ENCODE data around the gene PHACTR2.
A peak's percentile ranks its signal among the peaks of the same experiment; 100 is the strongest.
"Not testable (repeated sequence)": the region's sequence is repeated elsewhere in the genome, so short reads cannot be mapped to it uniquely, and the experiment has no call there.

Gene PHACTR2

DNA sequence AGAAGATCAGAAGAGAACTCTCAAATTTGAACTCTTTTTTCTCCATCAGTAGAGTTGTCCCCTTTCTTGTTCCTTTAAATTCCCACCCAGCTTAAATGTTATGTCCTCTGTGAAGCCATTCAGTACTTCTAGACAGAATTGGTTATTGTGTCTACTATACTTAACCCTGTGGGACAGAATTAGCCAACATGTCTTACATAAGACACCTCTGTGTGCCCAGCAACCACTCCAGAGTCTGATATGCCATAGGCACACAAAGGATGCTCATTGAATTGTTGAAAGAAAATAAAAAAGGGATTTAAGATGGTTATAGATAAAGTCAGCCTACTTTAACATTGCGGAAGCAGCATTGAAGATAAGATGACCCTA lies 88.4 kb downstream of the PHACTR2 start:
- DNase-seq (ENCODE audit: low spot score): no peak

GRCh38 chr6:143767433-143767832 lies 89.7 kb downstream of the PHACTR2 start:
- no peak for DNase-seq (ENCODE audit: low spot score)

GRCh38 chr6:143772116-143773086 lies 94.6 kb downstream of the PHACTR2 start:
- peak; percentile 16 for DNase-seq (ENCODE audit: low spot score)

DNA sequence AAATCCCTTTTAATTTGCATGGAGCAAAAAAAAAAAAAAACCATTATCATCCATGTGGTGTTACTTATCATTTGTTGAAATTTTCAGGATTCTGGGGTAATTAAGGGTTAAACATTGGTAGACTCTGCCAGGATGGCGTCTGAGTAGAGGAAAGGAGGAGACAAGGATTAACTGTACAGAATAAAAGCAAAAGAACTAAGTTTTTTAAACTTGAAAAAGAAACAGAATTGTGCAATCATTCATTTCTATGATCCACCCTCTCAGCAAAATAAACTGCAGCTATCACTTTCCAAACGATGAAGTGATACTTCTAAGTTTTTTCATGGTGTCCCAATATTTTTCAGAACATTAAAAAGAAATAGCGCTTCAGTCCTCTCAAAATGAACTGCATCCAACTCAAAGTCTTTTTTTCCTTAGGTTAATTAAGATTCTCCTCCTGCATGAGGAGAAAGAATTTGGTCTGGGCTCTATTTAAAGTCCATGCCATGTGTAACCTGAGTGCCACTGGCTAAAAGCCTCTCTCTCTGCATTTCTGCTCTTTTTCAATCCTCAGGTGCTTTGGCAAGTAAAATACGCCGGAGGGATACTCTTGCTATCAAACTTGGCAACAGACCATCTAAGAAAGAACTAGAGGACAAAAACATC lies 95.9 kb downstream of the PHACTR2 start:
- DNase-seq (ENCODE audit: low spot score): no peak

DNA sequence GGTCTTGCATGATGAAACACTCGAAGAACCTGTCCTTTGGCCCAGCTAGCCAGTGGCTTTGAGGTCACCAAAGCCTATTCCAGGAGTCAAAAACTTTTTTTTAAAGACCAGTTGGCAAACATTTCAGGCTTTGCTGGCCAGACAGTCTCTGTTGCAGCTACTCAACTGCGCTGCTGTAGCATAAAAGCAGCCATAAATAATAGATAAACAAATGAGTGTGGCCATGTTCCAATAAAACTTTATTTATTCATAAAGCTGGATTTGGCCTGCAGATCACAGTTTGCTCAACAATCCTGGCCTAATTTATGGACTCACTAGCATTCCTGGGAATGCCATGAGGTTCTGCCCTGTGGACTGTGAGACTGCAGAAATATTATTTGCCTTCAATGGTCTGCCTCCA lies 96.6 kb downstream of the PHACTR2 start:
- DNase-seq (ENCODE audit: low spot score): no peak

DNA sequence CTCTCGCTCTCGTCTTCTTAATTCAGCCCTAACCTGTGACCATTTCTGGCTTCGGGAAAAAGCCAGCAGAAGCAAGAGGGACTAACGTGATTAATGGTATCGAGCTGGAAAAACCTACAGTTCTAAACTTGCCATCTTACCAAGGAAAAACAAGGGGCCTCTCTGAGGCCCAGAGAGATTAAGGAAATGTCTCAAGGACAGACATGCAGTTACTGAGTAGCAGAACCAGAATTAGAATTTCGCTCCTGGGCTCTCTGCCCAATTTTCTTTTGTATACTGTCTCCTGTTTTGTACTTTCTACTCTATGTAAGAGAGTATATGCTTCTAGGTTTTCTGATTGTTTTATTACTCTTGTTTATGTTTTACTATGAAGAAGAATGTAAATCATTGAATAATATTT lies 97.6 kb downstream of the PHACTR2 start:
- DNase-seq (ENCODE audit: low spot score): no peak

GRCh38 chr6:143778926-143779325 lies 101.2 kb downstream of the PHACTR2 start:
- DNase-seq (ENCODE audit: low spot score): no peak

DNA sequence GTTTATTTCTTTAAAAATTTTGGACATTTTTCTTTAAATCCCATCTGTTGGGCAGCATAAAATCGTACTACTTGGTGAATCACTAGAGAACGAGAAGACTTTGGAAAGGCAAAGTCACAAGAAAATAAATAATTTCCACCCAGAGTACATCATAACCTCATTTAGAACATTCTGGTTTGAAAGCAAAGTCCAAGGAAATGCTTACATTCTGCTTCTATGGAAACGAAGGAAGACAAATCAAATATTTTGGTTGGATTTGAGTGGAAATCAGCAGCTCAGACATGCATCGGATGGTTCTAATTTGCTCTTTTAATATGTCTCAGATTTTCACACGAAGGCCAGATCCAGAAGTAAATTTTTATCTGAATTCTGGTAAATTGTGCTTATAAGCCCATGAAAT lies 104.7 kb downstream of the PHACTR2 start:
- DNase-seq (ENCODE audit: low spot score): no peak

- no peak for DNase-seq (ENCODE audit: low spot score)
Measured at GRCh38 chr6:143783077-143783476, 105.3 kb downstream of the PHACTR2 start.

GRCh38 chr6:143784316-143784715 lies 106.6 kb downstream of the PHACTR2 start:
- peak; percentile 13 for DNase-seq (ENCODE audit: low spot score)

GRCh38 chr6:143786371-143786770 lies 108.6 kb downstream of the PHACTR2 start:
- DNase-seq (ENCODE audit: low spot score): not testable (repeated sequence)

DNA sequence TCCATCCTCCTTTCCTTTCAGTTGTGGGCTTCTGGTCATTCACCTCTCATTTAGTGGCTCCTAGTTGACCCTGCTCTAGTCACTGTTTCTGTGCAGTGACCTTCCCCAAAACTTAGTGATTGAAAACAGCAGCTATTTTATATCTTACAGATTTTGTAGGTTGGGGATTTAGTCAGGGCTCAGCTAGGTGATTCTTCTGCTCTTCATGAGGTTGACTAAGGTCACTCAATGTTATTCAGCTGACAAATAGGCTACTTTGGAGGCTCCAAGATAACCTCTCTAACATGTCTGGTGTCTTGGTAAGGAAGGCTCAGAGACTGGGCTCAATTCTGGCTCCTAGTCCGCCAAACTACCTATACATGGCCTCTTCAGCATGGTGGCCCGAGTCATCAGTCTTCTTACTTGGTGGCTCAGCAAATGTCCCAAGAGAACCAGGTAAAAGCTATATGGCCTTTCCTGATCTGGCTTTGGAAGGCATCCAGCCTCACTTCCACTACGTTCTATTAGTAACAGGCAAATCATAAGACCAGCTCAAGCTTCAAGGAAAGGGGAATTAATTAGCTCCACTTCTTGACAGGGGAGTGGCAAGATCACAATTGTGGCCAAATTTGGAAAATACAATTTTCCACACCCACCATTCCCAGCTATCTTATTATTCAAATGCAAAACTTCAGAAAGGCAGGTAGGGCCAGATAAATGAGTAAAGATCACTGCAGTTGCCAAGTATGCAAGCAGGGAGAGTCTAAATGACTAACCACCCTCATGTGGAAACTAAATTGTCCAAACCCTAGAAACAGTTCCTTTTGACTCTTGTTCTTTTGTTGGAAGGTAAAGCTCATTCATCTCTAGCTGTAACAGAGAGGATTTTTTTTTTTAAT lies 114.9 kb downstream of the PHACTR2 start:
- no peak for DNase-seq (ENCODE audit: low spot score)

- DNase-seq (ENCODE audit: low spot score): no peak
Measured at GRCh38 chr6:143793280-143793619, 115.5 kb downstream of the PHACTR2 start.

DNA sequence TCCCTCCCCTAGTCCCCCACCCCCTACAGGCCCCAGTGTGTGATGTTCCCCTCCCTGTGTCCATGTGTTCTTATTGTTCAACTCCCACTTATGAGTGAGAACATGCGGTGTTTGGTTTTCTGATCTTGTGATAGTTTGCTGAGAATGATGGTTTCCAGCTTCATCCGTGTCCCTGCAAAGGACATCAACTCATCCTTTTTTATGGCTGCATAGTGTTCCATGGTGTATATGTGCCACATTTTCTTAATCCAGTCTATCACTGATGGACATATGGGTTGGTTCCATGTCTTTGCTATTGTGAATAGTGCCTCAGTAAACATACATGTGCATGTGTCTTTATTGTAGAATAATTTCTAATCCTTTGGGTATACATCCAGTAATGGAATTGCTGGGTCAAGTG lies 118.8 kb downstream of the PHACTR2 start:
- not testable (repeated sequence) for DNase-seq (ENCODE audit: low spot score)

DNA sequence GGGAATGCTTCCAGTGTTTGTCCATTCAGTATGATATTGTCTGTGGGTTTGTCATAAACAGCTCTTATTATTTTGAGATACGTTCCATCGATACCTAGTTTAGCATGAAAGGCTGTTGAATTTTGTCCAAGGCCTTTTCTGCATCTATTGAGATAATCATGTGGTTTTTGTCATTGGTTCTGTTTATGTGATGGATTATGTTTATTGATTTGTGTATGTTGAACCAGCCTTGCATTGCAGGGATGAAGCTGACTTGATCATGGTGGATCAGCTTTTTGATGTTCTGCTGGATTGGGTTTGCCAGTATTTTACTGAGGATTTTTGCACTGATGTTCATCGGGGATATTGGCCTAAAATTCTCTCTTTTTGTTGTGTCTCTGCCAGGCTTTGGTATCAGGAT lies 120.7 kb downstream of the PHACTR2 start:
- DNase-seq (ENCODE audit: low spot score): not testable (repeated sequence)

- DNase-seq (ENCODE audit: low spot score): peak; percentile 46
Measured at GRCh38 chr6:143802833-143803565, 125.2 kb downstream of the PHACTR2 start.

- no peak for DNase-seq (ENCODE audit: low spot score)
Measured at GRCh38 chr6:143803769-143804568, 126.2 kb downstream of the PHACTR2 start.

DNA sequence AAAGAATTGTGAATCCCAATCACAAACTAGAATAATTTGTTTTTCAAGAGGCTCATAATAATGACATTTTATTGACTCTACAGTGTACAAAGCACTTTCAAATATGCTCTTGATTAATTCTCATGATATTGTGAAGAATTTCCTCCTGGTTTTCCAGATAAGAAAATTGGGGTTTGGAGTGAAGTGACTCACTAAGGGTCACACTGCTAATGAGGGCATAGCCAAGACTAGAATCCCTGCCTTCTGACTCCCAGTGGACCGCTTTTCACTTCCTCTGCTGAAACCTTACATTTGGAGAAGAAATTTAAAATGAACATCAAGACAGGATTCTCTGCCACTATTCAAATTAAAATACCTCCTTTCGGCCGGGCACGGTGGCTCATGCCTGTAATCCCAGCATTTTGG lies 127.1 kb downstream of the PHACTR2 start:
- no peak for DNase-seq (ENCODE audit: low spot score)

- peak; percentile 15 for DNase-seq (ENCODE audit: low spot score)
Measured at GRCh38 chr6:143806282-143807102, 128.7 kb downstream of the PHACTR2 start.
